Epithelial cell of esophagus (primary cell): ENCODE data around the gene TRIP12.
"Not testable (repeated sequence)": the region's sequence is repeated elsewhere in the genome, so short reads cannot be mapped to it uniquely, and the experiment has no call there.

Source experiments
- DNase-seq: peaks from one replicate; pipeline ENCODE4 v3.0.0; 2010; ENCODE audit warnings: low read depth
- H3K4me3 ChIP-seq: 2 replicates; pipeline ENCODE4 v1.5.1; 2011; ENCODE audit warnings: mild to moderate bottlenecking, low read length, control low read depth
- TF ChIP-seq, protein P1 (sequence below): IDR thresholded peaks from 2 replicates; pipeline ENCODE4 v1.5.1; 2011; ENCODE audit warnings: low read depth, mild to moderate bottlenecking, low read length, control low read depth, inconsistent platforms; ENCODE audit not compliant: insufficient read depth; ENCODE audit errors: missing control alignments

The TRIP12 gene

GRCh38 chr2:229794636-229795035 lies 127.2 kb downstream of the TRIP12 start:
- DNase-seq, result no peak
- TF ChIP-seq, protein P1, sequence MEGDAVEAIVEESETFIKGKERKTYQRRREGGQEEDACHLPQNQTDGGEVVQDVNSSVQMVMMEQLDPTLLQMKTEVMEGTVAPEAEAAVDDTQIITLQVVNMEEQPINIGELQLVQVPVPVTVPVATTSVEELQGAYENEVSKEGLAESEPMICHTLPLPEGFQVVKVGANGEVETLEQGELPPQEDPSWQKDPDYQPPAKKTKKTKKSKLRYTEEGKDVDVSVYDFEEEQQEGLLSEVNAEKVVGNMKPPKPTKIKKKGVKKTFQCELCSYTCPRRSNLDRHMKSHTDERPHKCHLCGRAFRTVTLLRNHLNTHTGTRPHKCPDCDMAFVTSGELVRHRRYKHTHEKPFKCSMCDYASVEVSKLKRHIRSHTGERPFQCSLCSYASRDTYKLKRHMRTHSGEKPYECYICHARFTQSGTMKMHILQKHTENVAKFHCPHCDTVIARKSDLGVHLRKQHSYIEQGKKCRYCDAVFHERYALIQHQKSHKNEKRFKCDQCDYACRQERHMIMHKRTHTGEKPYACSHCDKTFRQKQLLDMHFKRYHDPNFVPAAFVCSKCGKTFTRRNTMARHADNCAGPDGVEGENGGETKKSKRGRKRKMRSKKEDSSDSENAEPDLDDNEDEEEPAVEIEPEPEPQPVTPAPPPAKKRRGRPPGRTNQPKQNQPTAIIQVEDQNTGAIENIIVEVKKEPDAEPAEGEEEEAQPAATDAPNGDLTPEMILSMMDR, result no peak

GRCh38 chr2:229786289-229786688 lies 135.5 kb downstream of the TRIP12 start:
- not testable (repeated sequence) for DNase-seq, H3K4me3 ChIP-seq

More at GRCh38 chr2:229794636-229795035, 127.2 kb downstream of the TRIP12 start:
- H3K4me3 ChIP-seq, result no peak overlapping the region

DNA sequence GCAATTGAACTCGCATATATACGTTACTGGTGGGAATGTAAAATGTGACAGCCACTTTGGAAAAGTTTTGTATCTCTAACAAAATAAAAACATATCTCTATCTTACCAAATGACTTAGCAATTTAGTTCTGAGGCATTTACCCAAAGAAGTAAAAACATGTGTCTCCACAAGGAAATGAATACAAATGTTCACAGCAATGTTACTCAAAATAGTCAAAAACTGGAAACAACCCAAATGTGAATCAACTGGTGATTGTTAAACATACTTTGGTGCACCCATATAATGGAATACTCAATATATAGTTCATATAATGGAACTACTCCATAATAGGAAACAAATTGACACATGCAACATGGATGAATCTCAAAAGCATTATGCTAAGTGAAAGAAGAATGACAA lies 137.0 kb downstream of the TRIP12 start:
- no peak overlapping the region for H3K4me3 ChIP-seq
- DNase-seq, result no peak
- TF ChIP-seq, protein P1, result no peak

- H3K4me3 ChIP-seq, result no peak overlapping the region
- no peak for DNase-seq
Observed at GRCh38 chr2:229783108-229783721, 138.6 kb downstream of the TRIP12 start.

GRCh38 chr2:229780856-229781773 lies 140.7 kb downstream of the TRIP12 start:
- TF ChIP-seq, protein P1, result peak; percentile 89
- H3K4me3 ChIP-seq, result no peak overlapping the region
- DNase-seq, result peak; percentile 56

More at GRCh38 chr2:229783108-229783721, 138.6 kb downstream of the TRIP12 start:
- TF ChIP-seq, protein P1, result no peak

DNA sequence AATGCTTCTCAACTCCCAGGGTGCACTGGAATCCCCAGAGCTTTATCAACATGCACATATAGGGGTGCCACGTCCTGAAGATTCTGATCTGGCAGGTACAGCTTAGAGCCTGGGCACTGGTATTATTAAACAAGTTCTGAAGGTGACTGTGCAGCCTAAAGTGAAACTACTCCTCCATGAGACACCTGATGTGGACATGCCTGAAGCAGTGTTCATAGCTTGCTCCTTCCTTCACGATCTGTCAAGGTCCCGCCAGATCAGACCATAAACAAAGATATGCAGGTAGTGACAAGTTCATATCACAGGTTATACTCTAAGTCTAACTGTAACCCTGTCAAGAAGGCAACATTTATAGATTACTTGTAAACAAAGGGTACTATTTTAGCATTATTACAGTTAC lies 142.2 kb downstream of the TRIP12 start:
- DNase-seq, result peak; percentile 94
- TF ChIP-seq, protein P1, result no peak
- H3K4me3 ChIP-seq, result no peak overlapping the region

- H3K4me3 ChIP-seq, result no peak overlapping the region
- TF ChIP-seq, protein P1, result no peak
- DNase-seq, result no peak
Observed at GRCh38 chr2:229777716-229778115, 144.1 kb downstream of the TRIP12 start.
